ENCODE measurements around the gene NCBP2L.

- no peak for TF ChIP-seq POLR2A (IDR thresholded peaks at IDR 0.05)
- TF ChIP-seq CTCF (IDR thresholded peaks at IDR 0.05), result no peak
Observed at GRCh38 chrX:107834275-107835201, 57.0 kb downstream of the NCBP2L start.

Data from Peyer's patch (tissue), 4 donors.